ENCODE measurements around the gene SORBS1. TPM values are rescaled to one million over a fixed set of nuclear protein-coding genes. Genes with fewer than 3 reads are reported as not detected.

SORBS1 gene
- total and polyA plus RNA-seq, 9 of the 15 experiments (the other 6 are each of a cell fraction or from before 2014, with no cell fraction given) = 2.0 to 13.3 (median 6.5) TPM

DNA sequence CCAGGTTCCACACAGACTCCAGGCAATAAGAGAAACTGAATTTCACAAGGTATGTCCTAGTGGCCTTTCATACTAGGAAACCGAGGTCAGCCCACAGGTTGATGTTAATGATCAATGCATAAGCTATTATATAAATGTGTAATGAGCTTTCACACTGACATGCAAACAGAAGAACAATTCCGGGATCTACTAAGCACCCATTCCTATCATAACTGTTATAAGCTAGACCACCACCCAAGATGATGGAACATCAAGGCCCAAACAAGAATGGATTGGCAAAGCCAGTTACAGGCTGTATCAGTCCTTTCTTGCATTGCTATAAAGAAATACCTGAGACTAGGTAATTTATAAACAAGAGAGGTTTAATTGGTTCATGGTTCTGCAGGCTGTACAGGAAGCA, 15.2 kb downstream of the SORBS1 start (continued):
- TF ChIP-seq, protein P1, sequence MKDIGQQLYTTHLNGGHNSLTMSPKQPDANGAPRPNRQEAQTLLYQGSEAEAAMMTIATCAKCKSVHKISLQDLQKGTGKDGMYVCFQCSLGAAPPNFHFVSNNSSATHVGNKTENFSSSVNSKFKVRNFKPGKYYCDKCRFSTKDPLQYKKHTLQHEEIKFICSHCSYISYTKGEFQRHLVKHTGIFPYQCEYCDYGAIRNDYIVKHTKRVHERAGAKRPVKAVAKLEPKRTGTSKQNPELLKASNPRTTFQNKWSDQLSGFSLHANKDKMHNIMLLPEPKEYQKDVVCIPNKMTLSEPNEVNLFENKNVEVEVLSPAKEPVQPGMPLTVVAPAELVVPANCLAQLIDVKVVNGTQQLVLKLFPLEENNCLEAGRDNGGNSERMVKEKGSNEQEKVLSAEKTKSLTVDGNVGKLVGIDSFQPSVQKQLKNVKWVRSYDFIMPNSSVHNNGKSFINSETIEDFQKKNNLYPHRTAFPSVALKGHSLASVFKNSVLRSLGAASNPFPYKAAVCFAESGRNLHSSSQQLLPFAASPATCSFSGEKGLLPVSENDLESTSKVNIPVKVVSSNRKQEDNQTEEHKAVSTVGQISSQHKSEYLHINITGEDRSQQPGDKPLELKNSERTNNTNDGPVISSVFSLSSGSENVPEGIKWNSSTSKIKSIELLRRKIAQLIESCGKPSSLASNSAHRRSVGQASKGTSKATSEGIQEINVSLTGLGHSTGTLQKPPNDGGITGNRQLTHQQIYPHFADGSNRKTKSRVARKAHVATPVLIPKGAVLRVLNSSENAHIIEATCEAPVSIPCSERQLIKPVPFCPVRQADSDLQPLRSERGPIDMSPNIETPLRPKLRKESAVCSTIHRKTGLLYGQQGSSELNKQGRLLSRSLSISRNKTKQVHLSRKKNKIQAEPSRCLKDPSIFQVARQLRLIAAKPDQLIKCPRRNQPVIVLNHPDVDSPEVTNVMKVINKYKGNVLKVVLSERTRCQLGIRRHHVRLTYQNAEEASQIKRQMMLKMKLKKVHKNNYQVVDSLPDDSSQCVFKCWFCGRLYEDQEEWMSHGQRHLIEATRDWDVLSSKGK (CRISPR knock-in tag; IDR thresholded peaks at IDR 0.05) = no peak
- TF ChIP-seq, protein P2, sequence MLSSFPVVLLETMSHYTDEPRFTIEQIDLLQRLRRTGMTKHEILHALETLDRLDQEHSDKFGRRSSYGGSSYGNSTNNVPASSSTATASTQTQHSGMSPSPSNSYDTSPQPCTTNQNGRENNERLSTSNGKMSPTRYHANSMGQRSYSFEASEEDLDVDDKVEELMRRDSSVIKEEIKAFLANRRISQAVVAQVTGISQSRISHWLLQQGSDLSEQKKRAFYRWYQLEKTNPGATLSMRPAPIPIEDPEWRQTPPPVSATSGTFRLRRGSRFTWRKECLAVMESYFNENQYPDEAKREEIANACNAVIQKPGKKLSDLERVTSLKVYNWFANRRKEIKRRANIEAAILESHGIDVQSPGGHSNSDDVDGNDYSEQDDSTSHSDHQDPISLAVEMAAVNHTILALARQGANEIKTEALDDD (IDR thresholded peaks at IDR 0.05) = no peak
- no peak for TF ChIP-seq BRF1 (IDR thresholded peaks at IDR 0.05; ENCODE audit: borderline replicate concordance, extremely low read depth, insufficient read length)
- TF ChIP-seq BHLHE40 (IDR thresholded peaks at IDR 0.05; ENCODE audit: low read length) = no peak
- TF ChIP-seq PHF20 (IDR thresholded peaks at IDR 0.05; ENCODE audit: partially characterized antibody) = no peak
- TF ChIP-seq, protein P3, sequence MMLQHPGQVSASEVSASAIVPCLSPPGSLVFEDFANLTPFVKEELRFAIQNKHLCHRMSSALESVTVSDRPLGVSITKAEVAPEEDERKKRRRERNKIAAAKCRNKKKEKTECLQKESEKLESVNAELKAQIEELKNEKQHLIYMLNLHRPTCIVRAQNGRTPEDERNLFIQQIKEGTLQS (IDR thresholded peaks at IDR 0.05) = no peak
- TF ChIP-seq, protein P3 (CRISPR knock-in tag; conservative IDR thresholded peaks at IDR 0.05) = no peak
- TF ChIP-seq E2F3 (CRISPR knock-in tag; IDR thresholded peaks at IDR 0.05) = no peak
- TF ChIP-seq ELF4 (CRISPR knock-in tag; IDR thresholded peaks at IDR 0.05) = no peak
- TF ChIP-seq MCM7 (IDR thresholded peaks at IDR 0.05) = no peak
- no peak for TF ChIP-seq RB1 (IDR thresholded peaks at IDR 0.05; ENCODE audit: low read depth)
